Lower lobe of right lung (tissue), 2 donors: Measurements from ENCODE around the gene C20orf202. TPM values are rescaled to one million over a fixed set of nuclear protein-coding genes. Genes with fewer than 3 reads are reported as not detected.

Experiments used
- ATAC-seq, 2 donors: fragments of 200-7000 bp; cut with Tn5 transposase; one replicate each; pipeline ENCODE4 v1.9.1; 2020 to 2022; ENCODE audit warnings: mild to moderate bottlenecking in 2 of 2, moderate library complexity in 2 of 2
- DNase-seq: peaks from one replicate; pipeline ENCODE4 v3.0.0-alpha.2; 2020
- H3K27ac ChIP-seq: fragments of 200-600 bp; one replicate; pipeline ENCODE4 v1.8.0; 2022
- H3K27me3 ChIP-seq: fragments of 200-600 bp; one replicate; pipeline ENCODE4 v1.8.0; 2022; ENCODE audit warnings: low read depth
- H3K36me3 ChIP-seq: fragments of 200-600 bp; one replicate; pipeline ENCODE4 v1.8.0; 2022; ENCODE audit warnings: mild to moderate bottlenecking
- H3K4me1 ChIP-seq: fragments of 200-600 bp; one replicate; pipeline ENCODE4 v1.8.0; 2022
- H3K4me3 ChIP-seq: fragments of 200-600 bp; one replicate; pipeline ENCODE4 v1.8.0; 2022; ENCODE audit warnings: mild to moderate bottlenecking
- H3K9me3 ChIP-seq: fragments of 200-600 bp; one replicate; pipeline ENCODE4 v1.8.0; 2022
- intact Hi-C: fragments of 100-400 bp; cut with DNase I; formaldehyde crosslinking; loops from one replicate; pipeline ENCODE4 v1.11.0; 2022
- total RNA-seq: library from RNA; stranded (reverse); fragmentation: NEBNext Ultra II Directional; extraction: Animal tissue kit (Norgen Biotek cat#: 25700); gene quantifications from one replicate; pipeline ENCODE4 v1.2.1, GENCODE V29; 2021
- TF ChIP-seq, protein P1 (sequence below): fragments of 200-600 bp; IDR thresholded peaks from one replicate; pipeline ENCODE4 v1.8.0; 2022; ENCODE audit warnings: antibody characterized with exemption, mild to moderate bottlenecking
- donor health status: DM: no; HTN: yes; CAD: no; lungs with severe emphysema.

Gene C20orf202
- total RNA-seq, 1 donor from 2014 or later: 2.1 TPM

- Histone ChIP-seq H3K27ac (no peak overlapping the region), H3K4me1 (peaks cover 18% of the 10 kb centered on the region), H3K27me3 (peaks cover 16% of the 10 kb centered on the region), H3K9me3 (no peaks in the 10 kb centered on the region), H3K4me3 (peak overlapping the region; percentile 62), H3K36me3 (no peaks in the 10 kb centered on the region)
- intact Hi-C loops: no loop called here
- TF ChIP-seq, protein P1, sequence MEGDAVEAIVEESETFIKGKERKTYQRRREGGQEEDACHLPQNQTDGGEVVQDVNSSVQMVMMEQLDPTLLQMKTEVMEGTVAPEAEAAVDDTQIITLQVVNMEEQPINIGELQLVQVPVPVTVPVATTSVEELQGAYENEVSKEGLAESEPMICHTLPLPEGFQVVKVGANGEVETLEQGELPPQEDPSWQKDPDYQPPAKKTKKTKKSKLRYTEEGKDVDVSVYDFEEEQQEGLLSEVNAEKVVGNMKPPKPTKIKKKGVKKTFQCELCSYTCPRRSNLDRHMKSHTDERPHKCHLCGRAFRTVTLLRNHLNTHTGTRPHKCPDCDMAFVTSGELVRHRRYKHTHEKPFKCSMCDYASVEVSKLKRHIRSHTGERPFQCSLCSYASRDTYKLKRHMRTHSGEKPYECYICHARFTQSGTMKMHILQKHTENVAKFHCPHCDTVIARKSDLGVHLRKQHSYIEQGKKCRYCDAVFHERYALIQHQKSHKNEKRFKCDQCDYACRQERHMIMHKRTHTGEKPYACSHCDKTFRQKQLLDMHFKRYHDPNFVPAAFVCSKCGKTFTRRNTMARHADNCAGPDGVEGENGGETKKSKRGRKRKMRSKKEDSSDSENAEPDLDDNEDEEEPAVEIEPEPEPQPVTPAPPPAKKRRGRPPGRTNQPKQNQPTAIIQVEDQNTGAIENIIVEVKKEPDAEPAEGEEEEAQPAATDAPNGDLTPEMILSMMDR: no peak
- no peak for DNase-seq
- no peak for ATAC-seq
Measured at GRCh38 chr20:1184260-1184637, 19.0 kb upstream of the C20orf202 start.

DNA sequence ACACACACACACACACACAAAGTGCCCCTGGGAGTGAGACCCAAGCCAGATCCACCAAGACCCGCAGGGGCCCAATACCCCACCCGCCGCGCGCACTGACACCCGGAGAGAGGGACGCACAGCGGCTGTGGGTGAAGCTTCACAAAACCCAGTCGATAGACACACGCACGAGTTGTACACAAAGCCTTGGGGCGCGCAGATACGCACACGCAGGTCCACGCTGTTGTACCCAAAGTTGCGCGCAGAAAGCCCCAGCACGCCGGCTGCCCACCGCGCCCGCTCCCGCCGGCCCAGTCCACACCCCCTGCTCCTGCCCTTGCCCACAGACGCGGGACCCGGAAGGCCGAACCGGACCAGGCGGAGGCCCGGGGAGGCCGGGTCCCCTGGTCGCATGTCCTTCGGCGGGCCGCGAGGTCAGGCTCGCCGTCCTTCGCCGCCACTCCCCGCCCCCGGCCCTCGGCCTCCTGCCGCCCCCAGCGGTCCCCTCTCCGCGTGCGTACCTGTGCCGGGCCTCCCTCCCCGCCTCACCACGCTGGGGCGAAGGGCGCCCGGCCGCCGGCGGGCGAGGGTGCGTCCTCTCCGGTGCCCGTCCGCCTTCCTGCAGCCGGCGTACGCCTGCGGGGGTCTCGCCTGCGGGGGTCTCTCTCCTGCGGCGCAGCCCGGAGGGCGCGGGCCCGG lies 18.5 kb upstream of the C20orf202 start, which contains the start of gene TMEM74B:
TSS of gene TMEM74B (minus strand) at position 344 of the 678 bp plus-strand sequence. CDS start 1,180 bp downstream, outside the sequence.
- Histone ChIP-seq H3K36me3 (no peaks in the 10 kb centered on the region), H3K27me3 (peaks cover 16% of the 10 kb centered on the region), H3K27ac (peak within 1 kb of the TSS; percentile 67), H3K4me1 (peaks cover 18% of the 10 kb centered on the region), H3K9me3 (no peaks in the 10 kb centered on the region), H3K4me3 (peak within 1 kb of the TSS; percentile 62)
- DNase-seq (no peak), ATAC-seq (peak; percentile 6 to 18)
- intact Hi-C loops: no loop called here
- TF ChIP-seq, protein P1: no peak

DNA sequence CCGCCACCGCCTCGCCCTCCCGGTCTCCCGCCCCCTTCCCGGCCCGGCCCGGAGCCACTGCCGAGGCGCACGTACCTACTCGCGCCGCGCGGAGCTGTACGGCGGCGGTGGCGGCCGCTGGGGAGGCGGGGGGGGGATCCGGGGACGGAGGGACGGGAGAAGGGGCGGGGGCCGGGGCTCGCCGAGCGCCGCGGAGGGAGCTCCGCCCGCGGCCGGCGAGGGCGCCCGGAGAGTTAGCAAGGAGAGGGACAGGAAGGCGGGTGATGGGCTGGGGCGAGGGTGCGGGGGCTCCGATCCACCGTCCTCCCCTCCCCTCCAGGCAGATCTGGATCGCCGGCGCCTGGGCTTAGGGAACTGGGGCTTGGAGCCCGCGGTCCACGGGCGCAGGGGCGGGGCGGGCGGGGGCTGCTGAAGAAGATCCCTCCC lies 17.9 kb upstream of the C20orf202 start:
- TF ChIP-seq, protein P1: no peak
- Histone ChIP-seq H3K4me3 (peak overlapping the region; percentile 62), H3K9me3 (no peaks in the 10 kb centered on the region), H3K27ac (peak overlapping the region; percentile 67), H3K36me3 (no peaks in the 10 kb centered on the region), H3K27me3 (peaks cover 16% of the 10 kb centered on the region), H3K4me1 (peaks cover 18% of the 10 kb centered on the region)
- DNase-seq: no peak
- peak; percentile 20 to 33 for ATAC-seq
- intact Hi-C loops: no loop called here

DNA sequence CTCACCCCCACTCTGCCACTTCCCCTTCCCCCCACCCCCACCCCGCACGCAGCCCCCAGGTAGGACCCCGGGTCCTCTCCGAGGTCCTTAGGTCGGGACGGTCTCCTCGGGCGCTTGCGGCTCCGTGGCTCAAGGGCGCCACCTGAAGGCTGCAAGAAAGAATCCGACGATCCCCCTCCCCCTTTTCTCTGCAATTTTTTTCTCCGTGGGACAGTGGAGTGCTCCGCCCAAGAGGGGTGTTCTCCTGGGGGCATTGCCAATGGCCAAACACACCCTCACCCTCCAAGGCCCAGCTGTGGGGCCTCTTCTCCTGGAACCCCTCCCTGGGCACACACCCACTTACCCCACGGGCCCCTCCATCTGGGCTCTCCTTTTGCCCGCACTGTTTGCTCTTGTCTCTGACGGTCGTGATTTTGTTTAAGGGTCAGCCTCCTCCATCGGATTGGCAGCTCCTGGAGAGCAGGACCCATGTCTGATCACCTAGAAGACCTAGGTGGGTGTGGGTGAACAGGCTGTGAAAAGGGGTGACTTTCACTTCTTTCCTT lies 17.4 kb upstream of the C20orf202 start:
- intact Hi-C loops: no loop called here
- Histone ChIP-seq H3K36me3 (no peaks in the 10 kb centered on the region), H3K4me1 (peaks cover 18% of the 10 kb centered on the region), H3K27ac (peak overlapping the region; percentile 67), H3K4me3 (peak overlapping the region; percentile 62), H3K27me3 (peaks cover 16% of the 10 kb centered on the region), H3K9me3 (no peaks in the 10 kb centered on the region)
- ATAC-seq (peak; percentile 62 to 73), DNase-seq (peak; percentile 67)
- TF ChIP-seq, protein P1: peak; percentile 53

GRCh38 chr20:1186367-1186991 lies 16.8 kb upstream of the C20orf202 start:
- Histone ChIP-seq H3K4me3 (peak overlapping the region; percentile 62), H3K27ac (peak overlapping the region; percentile 39), H3K4me1 (peaks cover 18% of the 10 kb centered on the region), H3K36me3 (no peaks in the 10 kb centered on the region), H3K27me3 (peaks cover 16% of the 10 kb centered on the region), H3K9me3 (no peaks in the 10 kb centered on the region)
- DNase-seq (no peak), ATAC-seq (no peak)
- TF ChIP-seq, protein P1: no peak
- intact Hi-C loops: no loop called here
